Right cardiac atrium (tissue), 5 donors: ENCODE data around the gene ZSCAN5C. TPM values are rescaled to one million over a fixed set of nuclear protein-coding genes. Genes with fewer than 3 reads are reported as not detected.

Source experiments
- ATAC-seq, 2 donors: fragments of 200-7000 bp; cut with Tn5 transposase; one replicate each; pipeline versions ENCODE4 v1.8.0 to v1.9.1; 2020; ENCODE audit warnings: moderate library complexity in 2 of 2, mild to moderate bottlenecking in 1 of 2
- DNase-seq, 3 donors: peaks; one replicate each; pipeline ENCODE4 v3.0.0-alpha.2; 2020
- H3K27ac ChIP-seq: one replicate; pipeline ENCODE4 v1.5.1; 2013; ENCODE audit warnings: mild to moderate bottlenecking, low read length, control low read depth, moderate library complexity
- H3K27me3 ChIP-seq: one replicate; pipeline ENCODE4 v1.6.1; 2013; ENCODE audit not compliant: control insufficient read depth, insufficient read depth
- H3K4me1 ChIP-seq: one replicate; pipeline ENCODE4 v1.6.1; 2013; ENCODE audit warnings: low read length; ENCODE audit not compliant: control insufficient read depth, insufficient read depth
- H3K4me3 ChIP-seq: one replicate; pipeline ENCODE4 v1.5.1; 2013; ENCODE audit warnings: low read length, control low read depth
- H3K9me3 ChIP-seq: one replicate; pipeline ENCODE4 v1.6.1; 2013; ENCODE audit warnings: low read length; ENCODE audit not compliant: control insufficient read depth
- WGBS: extraction: QIAGEN DNeasy Blood & Tissue Kit; methylation state at CpG from one replicate; pipeline ENCODE4 v1.1.7; 2013; 5-methylcytosine and 5-hydroxymethylcytosine counted together
- intact Hi-C, 4 donors: fragments of 100-400 bp; cut with DNase I; formaldehyde crosslinking; loops; one replicate each; pipeline versions ENCODE4 v1.11.0 to v1.14.0; 2022 to 2023
- long read RNA-seq, 4 donors: library from polyadenylated mRNA; unstranded; transcript quantifications; one replicate each; pipeline ENCODE4 v2.0.0, GENCODE V29; 2020 to 2021
- polyA plus RNA-seq: library from polyadenylated mRNA; stranded (reverse); fragments of 200-250 nt; gene quantifications from one replicate; pipeline ENCODE4 v1.2.3, GENCODE V29; 2013
- total RNA-seq, 4 donors: library from RNA; stranded (reverse); fragmentation: NEBNext Ultra II Directional; extraction: Animal tissue kit (Norgen Biotek cat#: 25700); gene quantifications; one replicate each; pipeline ENCODE4 v1.2.1, GENCODE V29; 2021
- donor health status: healthy with polysubstance abuse.
- donor health status: DM: no; HTN: yes; CAD: no.
- donor health status: DM: no; HTN: no; CAD: no.
- donor health status: DM: no; HTN: yes; CAD: no; lungs with severe emphysema.
- donor health status: DM: yes; HTN: yes; CAD: no.

The ZSCAN5C gene
- not detected for total RNA-seq
- not detected for polyA plus RNA-seq
- long read RNA-seq, donor 1 = 0 reads
- long read RNA-seq, donor 2 = 0 reads
- long read RNA-seq, donor 3 = 0 reads
- long read RNA-seq, donor 4 = 0 reads

- DNase-seq = no peak
Measured at GRCh38 chr19:56201973-56202372, at the start of gene ZSCAN5C. Gene ZSCAN5C, plus strand, starts transcription at chr19:56202273. Its CDS starts 3,641 bp downstream, at chr19:56205914.

DNA sequence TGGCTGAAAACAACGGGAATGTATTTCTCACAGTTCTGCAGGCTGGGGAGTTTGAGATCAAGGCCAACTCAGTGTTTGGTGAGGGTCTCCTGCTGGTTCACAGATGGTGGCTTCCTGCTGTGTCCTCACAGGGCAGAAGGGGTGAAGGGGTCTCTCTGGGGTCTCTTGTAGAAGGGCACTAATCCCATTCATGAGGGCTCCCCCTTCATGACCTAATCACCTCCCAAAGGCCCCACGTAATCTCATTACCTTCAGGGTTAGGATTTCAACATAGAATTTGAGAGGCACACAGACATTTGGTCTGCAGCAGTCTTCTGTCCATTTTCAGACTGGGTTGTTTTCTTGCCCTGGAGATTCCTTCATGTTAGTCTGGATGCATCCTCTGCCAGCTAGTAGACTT is 49.4 kb upstream of the ZSCAN5C start:
- intact Hi-C loops = loop anchor here in 1 of 4 donors (10.0 kb wide), 1 partner anchor 48 kb away; no protein-coding TSS in a partner anchor

More at GRCh38 chr19:56201973-56202372, at the start of gene ZSCAN5C:
- ATAC-seq = no peak
- intact Hi-C loops = no loop called here
- no peaks in the 10 kb centered on the region for H3K27me3 ChIP-seq
- no peak within 1 kb of the TSS for H3K4me3 ChIP-seq
- WGBS = 62% methylated on average over 3 of the region's 3 CpGs
- H3K4me1 ChIP-seq = no peaks in the 10 kb centered on the region
- H3K9me3 ChIP-seq = no peaks in the 10 kb centered on the region
- H3K27ac ChIP-seq = no peak within 1 kb of the TSS

GRCh38 chr19:56153507-56153906 is 48.6 kb upstream of the ZSCAN5C start:
- no peak for ATAC-seq
- intact Hi-C loops = loop anchor here in 1 of 4 donors (10.0 kb wide), 1 partner anchor 49 kb away; no protein-coding TSS in a partner anchor
- no peak overlapping the region for H3K4me3 ChIP-seq
- H3K9me3 ChIP-seq = no peaks in the 10 kb centered on the region
- no peaks in the 10 kb centered on the region for H3K27me3 ChIP-seq
- WGBS = 57% methylated on average over 6 of the region's 6 CpGs
- peaks cover 3% of the 10 kb centered on the region for H3K4me1 ChIP-seq
- no peak for DNase-seq
- H3K27ac ChIP-seq = no peak overlapping the region

More for the DNA sequence above, 49.4 kb upstream of the ZSCAN5C start:
- H3K4me3 ChIP-seq = no peak overlapping the region
- H3K9me3 ChIP-seq = no peaks in the 10 kb centered on the region
- H3K27ac ChIP-seq = no peak overlapping the region
- no peak for DNase-seq
- 84% methylated on average over 2 of the region's 2 CpGs for WGBS
- no peak for ATAC-seq
- no peaks in the 10 kb centered on the region for H3K27me3 ChIP-seq
- H3K4me1 ChIP-seq = peaks cover 3% of the 10 kb centered on the region

DNA sequence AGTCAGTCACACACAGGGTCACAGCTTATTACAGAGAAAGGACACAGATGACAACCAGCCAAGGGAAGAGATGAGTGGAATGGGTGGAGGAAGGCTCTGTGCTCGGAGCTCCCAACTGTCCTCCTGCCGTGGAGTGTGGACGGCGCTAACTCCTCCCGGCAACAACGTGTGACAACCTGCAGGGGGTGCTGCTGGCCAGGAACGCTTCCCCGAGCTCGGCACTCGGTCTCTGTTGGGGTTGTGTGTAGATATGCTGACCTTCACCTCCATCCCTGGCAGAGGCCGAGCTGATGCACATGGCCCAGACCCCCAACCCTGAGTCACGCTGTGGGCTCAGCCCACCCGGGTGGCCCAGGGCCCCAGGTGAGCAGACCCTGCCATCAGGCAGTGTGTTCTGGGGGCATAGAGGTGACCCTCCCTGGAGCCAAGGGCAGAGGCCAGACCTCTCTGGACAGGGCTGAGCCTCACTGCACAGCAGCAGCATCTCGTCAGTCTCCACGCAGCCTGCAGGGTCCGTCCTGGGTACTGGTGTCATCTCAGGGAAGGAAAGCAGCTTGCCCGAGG is 46.9 kb upstream of the ZSCAN5C start:
- Histone ChIP-seq H3K27me3 (no peaks in the 10 kb centered on the region), H3K4me1 (no peaks in the 10 kb centered on the region), H3K4me3 (no peak overlapping the region), H3K9me3 (no peaks in the 10 kb centered on the region), H3K27ac (no peak overlapping the region)
- peak in 1 of 2 donors; percentile 15 for ATAC-seq
- 63% methylated on average over 17 of the region's 17 CpGs for WGBS
- DNase-seq = no peak
- intact Hi-C loops = loop anchor here in 1 of 4 donors (10.0 kb wide), 1 partner anchor 50 kb away; no protein-coding TSS in a partner anchor

DNA sequence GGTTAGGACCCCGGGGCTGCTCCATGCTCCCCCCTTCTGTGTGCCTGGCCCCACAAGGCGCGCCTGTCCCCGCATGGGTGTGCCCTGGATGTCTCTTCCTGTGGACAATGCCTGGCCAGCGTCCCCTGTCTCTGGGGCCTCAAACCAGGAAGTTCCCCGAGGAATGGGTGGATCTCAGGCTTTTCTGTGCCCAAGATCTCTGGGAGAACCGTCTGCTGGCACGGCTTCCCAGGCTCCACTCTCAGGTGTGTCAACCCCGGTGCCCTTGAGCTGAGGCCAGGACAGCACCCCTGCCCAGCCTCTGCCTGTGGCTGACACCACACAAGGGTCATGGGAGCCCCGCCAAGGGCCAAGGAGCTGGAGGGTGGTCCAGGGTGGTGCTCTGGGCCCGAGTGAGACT is 45.3 kb upstream of the ZSCAN5C start:
- DNase-seq (peak in 2 of 3 donors; percentile 57 to 72), ATAC-seq (peak; percentile 47 to 79)
- no peak overlapping the region for H3K4me3 ChIP-seq
- H3K9me3 ChIP-seq = no peaks in the 10 kb centered on the region
- WGBS = 67% methylated on average over 11 of the region's 11 CpGs
- intact Hi-C loops = loop anchor here in 1 of 4 donors (10.0 kb wide), 1 partner anchor 52 kb away; no protein-coding TSS in a partner anchor
- H3K27ac ChIP-seq = peak overlapping the region; percentile 47
- H3K4me1 ChIP-seq = no peaks in the 10 kb centered on the region
- H3K27me3 ChIP-seq = no peaks in the 10 kb centered on the region

- intact Hi-C loops = loop anchor here in 1 of 4 donors (10.0 kb wide), 1 partner anchor 53 kb away; no protein-coding TSS in a partner anchor
- H3K27me3 ChIP-seq = no peaks in the 10 kb centered on the region
- H3K4me1 ChIP-seq = no peaks in the 10 kb centered on the region
- ATAC-seq (no peak), DNase-seq (no peak)
- no peak overlapping the region for H3K4me3 ChIP-seq
- no peak overlapping the region for H3K27ac ChIP-seq
- no peaks in the 10 kb centered on the region for H3K9me3 ChIP-seq
- 95% methylated on average over 16 of the region's 16 CpGs for WGBS
Measured at GRCh38 chr19:56158170-56158757, 43.8 kb upstream of the ZSCAN5C start.

DNA sequence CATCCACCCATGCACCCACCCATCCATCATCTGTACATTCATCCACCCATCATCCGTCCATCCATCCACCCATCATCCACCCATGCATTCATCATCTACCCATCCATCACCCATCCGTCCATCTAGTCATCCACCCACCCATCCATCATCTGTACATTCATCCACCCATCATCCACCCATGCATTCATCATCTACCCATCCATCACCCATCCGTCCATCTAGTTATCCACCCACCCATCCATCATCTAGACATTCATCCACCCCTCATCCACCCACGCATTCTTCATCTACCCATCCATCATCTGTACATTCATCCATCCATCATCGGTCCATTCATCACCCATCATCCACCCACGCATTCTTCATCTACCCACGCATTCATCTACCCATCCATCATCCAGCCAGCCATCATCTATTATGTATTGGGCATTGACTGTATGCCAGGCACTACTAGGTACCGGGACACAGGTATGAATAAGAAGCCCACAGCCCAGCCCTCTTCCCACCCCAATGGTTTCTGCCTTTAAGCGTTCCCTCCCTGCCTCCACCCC is 43.0 kb upstream of the ZSCAN5C start:
- Histone ChIP-seq H3K4me3 (no peak overlapping the region), H3K4me1 (no peaks in the 10 kb centered on the region), H3K27me3 (no peaks in the 10 kb centered on the region), H3K9me3 (no peaks in the 10 kb centered on the region), H3K27ac (no peak overlapping the region)
- 95% methylated on average over 9 of the region's 9 CpGs for WGBS
- ATAC-seq (no peak), DNase-seq (no peak)
- intact Hi-C loops = loop anchor here in 1 of 4 donors (10.0 kb wide), 1 partner anchor 54 kb away; no protein-coding TSS in a partner anchor

DNA sequence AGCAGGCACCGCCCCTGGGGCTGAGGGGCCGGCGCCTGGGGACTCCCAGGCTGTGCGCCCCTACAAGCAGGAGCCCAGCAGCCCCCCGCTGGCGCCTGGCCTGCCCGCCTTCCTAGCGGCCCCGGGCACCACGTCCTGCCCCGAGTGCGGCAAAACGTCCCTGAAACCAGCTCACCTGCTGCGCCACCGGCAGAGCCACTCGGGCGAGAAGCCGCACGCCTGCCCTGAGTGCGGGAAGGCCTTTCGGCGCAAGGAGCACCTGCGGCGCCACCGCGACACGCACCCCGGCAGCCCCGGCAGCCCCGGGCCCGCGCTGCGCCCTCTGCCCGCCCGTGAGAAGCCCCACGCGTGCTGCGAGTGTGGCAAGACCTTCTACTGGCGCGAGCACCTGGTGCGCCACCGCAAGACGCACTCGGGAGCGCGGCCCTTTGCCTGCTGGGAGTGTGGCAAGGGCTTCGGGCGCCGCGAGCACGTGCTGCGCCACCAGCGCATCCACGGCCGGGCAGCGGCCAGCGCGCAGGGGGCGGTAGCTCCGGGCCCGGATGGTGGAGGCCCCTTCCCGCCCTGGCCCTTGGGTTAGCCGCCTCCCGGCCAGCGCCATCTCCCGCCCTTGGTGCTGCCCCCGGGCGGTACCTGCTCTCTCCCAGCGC is 42.3 kb upstream of the ZSCAN5C start:
- no peaks in the 10 kb centered on the region for H3K27me3 ChIP-seq
- peak in 1 of 3 donors; percentile 56 for DNase-seq
- H3K27ac ChIP-seq = no peak overlapping the region
- 97% methylated on average over 69 of the region's 69 CpGs for WGBS
- intact Hi-C loops = loop anchor here in 1 of 4 donors (10.0 kb wide), 1 partner anchor 55 kb away; no protein-coding TSS in a partner anchor
- H3K9me3 ChIP-seq = no peaks in the 10 kb centered on the region
- no peak overlapping the region for H3K4me3 ChIP-seq
- ATAC-seq = no peak
- H3K4me1 ChIP-seq = no peaks in the 10 kb centered on the region

- DNase-seq = no peak
- no peak for ATAC-seq
- Histone ChIP-seq H3K9me3 (no peaks in the 10 kb centered on the region), H3K4me1 (no peaks in the 10 kb centered on the region), H3K27ac (no peak overlapping the region), H3K27me3 (no peaks in the 10 kb centered on the region), H3K4me3 (no peak overlapping the region)
- WGBS = 92% methylated on average over 11 of the region's 11 CpGs
- intact Hi-C loops = no loop called here
Measured at GRCh38 chr19:56161534-56161933, 40.5 kb upstream of the ZSCAN5C start.

- intact Hi-C loops = no loop called here
- Histone ChIP-seq H3K4me3 (no peak overlapping the region), H3K27ac (no peak overlapping the region), H3K4me1 (no peaks in the 10 kb centered on the region), H3K9me3 (no peaks in the 10 kb centered on the region), H3K27me3 (no peaks in the 10 kb centered on the region)
- no peak for ATAC-seq
- no peak for DNase-seq
- WGBS = 55% methylated on average over 9 of the region's 9 CpGs
Measured at GRCh38 chr19:56162258-56162657, 39.8 kb upstream of the ZSCAN5C start.
